Ishikawa (cell line): ENCODE data around the gene TUBA4A.
A peak's percentile ranks its signal among the peaks of the same experiment; 100 is the strongest.

Experiments used
- CEBPB ChIP-seq: IDR thresholded peaks from 2 replicates; pipeline ENCODE4 v1.6.1; 2012
- CREB1 ChIP-seq: IDR thresholded peaks from 2 replicates; pipeline ENCODE4 v1.6.1; 2012; ENCODE audit warnings: low read depth
- EGR1 ChIP-seq: IDR thresholded peaks from 2 replicates; pipeline ENCODE4 v1.6.1; 2012
- EP300 ChIP-seq: IDR thresholded peaks from 2 replicates; pipeline ENCODE4 v1.6.1; 2012; ENCODE audit warnings: borderline replicate concordance
- FOXM1 ChIP-seq: IDR thresholded peaks from 2 replicates; pipeline ENCODE4 v1.6.1; 2012; ENCODE audit warnings: low read depth, borderline replicate concordance
- NFIC ChIP-seq: IDR thresholded peaks from 2 replicates; pipeline ENCODE4 v1.6.1; 2012
- RAD21 ChIP-seq: IDR thresholded peaks from 2 replicates; pipeline ENCODE4 v1.6.1; 2012; ENCODE audit warnings: low read depth
- REST ChIP-seq: IDR thresholded peaks from 2 replicates; pipeline ENCODE4 v1.6.1; 2012; ENCODE audit warnings: low read depth, mild to moderate bottlenecking
- TAF1 ChIP-seq: IDR thresholded peaks from 2 replicates; pipeline ENCODE4 v1.6.1; 2012; ENCODE audit warnings: low read depth, mild to moderate bottlenecking
- TCF12 ChIP-seq: IDR thresholded peaks from 2 replicates; pipeline ENCODE4 v1.6.1; 2012; ENCODE audit warnings: low read depth
- TEAD4 ChIP-seq: IDR thresholded peaks from 2 replicates; pipeline ENCODE4 v1.6.1; 2012
- USF1 ChIP-seq: IDR thresholded peaks from 2 replicates; pipeline ENCODE4 v1.6.1; 2012
- YY1 ChIP-seq: IDR thresholded peaks from 2 replicates; pipeline ENCODE4 v1.6.1; 2012; ENCODE audit warnings: low read depth
- ZBTB7A ChIP-seq: IDR thresholded peaks from 2 replicates; pipeline ENCODE4 v1.6.1; 2012; ENCODE audit warnings: low read depth
- TF ChIP-seq, protein P1 (sequence below): IDR thresholded peaks from 2 replicates; pipeline ENCODE4 v1.6.1; 2012

Gene TUBA4A

GRCh38 chr2:219294356-219295351 lies 40.9 kb upstream of the TUBA4A start:
- TF ChIP-seq USF1 = peak; percentile 20; the same call in 1 of the 2 replicates
- TF ChIP-seq EGR1 = peak; percentile 78; the same call in 1 of the 2 replicates
- 0 out of 2 replicates have a peak, but pooled peaks have one; percentile 22 for TF ChIP-seq YY1
- TF ChIP-seq TEAD4 = peak; percentile 13; the same call in 1 of the 2 replicates
- TF ChIP-seq ZBTB7A = peak; percentile 93
- TF ChIP-seq REST = no peak
- 0 out of 2 replicates have a peak, but pooled peaks have one; percentile 30 for TF ChIP-seq TAF1
- TF ChIP-seq TCF12 = no peak
- TF ChIP-seq RAD21 = peak; percentile 78
- no peak for TF ChIP-seq CEBPB
- TF ChIP-seq EP300 = no peak
- TF ChIP-seq, protein P1, sequence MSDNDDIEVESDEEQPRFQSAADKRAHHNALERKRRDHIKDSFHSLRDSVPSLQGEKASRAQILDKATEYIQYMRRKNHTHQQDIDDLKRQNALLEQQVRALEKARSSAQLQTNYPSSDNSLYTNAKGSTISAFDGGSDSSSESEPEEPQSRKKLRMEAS = peak; percentile 96

DNA sequence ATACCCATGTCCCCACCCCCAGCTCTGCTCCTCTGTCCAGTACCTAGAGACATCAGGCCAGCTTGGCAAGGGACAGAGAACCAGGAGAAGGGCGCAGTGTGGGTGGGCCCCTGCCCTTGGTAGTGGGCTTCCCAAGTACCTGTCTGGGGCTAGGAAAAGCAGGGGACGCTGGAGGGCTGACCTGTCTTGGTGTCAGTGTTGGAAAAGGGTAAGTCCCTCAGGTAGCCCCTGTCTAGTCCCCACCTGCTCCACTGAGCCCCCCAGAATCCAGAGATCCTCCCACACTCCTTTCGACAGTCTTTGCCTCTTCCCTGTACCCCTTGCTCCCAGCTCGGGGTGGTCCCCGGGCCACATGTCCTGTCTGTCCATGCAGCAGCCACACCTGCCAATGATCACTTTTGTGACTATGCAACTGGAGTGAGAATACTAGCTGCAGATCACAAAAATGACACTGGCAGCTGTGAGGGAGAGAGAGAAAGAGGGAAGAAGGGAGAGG lies 40.1 kb upstream of the TUBA4A start:
- TF ChIP-seq USF1 = no peak
- TF ChIP-seq EP300 = no peak
- no peak for TF ChIP-seq TCF12
- TF ChIP-seq CEBPB = no peak
- TF ChIP-seq FOXM1 = no peak
- TF ChIP-seq RAD21 = no peak
- TF ChIP-seq, protein P1 = no peak

DNA sequence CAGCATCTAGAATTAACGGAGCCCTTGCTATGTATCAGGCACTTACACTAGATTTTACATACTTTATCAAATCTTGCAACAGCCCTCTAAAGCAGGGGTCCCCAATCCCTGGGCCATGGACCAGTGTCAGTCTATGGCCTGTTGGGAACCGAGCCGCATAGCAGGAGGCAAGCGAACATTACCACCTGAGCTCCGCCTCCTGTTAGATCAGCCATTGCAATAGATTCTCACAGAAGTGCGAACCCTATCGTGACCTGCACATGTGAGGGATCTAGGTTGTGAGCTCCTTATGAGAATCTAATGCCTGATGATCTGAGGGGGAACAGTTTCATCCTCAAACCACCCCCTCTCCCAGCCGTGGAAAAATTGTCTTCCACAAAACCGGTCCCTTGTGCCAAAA lies 38.9 kb upstream of the TUBA4A start:
- TF ChIP-seq CREB1 = no peak

- TF ChIP-seq YY1 (no peak), EGR1 (no peak), RAD21 (no peak), ZBTB7A (no peak), NFIC (no peak), USF1 (no peak), CEBPB (no peak), FOXM1 (no peak), TAF1 (no peak), REST (no peak), CREB1 (no peak), EP300 (no peak), TEAD4 (no peak), TCF12 (no peak)
- TF ChIP-seq, protein P1 = no peak
Observed at GRCh38 chr2:219291910-219292490, 38.3 kb upstream of the TUBA4A start.

GRCh38 chr2:219291394-219291793 lies 37.7 kb upstream of the TUBA4A start:
- TF ChIP-seq TCF12 (no peak), TEAD4 (no peak), ZBTB7A (no peak), RAD21 (no peak)
